Posterior cingulate gyrus (tissue), 11 donors: Measurements from ENCODE around the gene ADPRM.

Experiments
- DNase-seq, 10 donors: peaks; one replicate each; pipeline versions ENCODE4 v3.0.0 to v3.0.0-alpha.2; 2020 to 2021; ENCODE audit warnings: mixed read lengths in 3 of 10
- intact Hi-C: fragments of 100-400 bp; cut with DNase I; formaldehyde crosslinking; loops from one replicate; pipeline ENCODE4 v1.15.1; 2023

ADPRM gene

DNA sequence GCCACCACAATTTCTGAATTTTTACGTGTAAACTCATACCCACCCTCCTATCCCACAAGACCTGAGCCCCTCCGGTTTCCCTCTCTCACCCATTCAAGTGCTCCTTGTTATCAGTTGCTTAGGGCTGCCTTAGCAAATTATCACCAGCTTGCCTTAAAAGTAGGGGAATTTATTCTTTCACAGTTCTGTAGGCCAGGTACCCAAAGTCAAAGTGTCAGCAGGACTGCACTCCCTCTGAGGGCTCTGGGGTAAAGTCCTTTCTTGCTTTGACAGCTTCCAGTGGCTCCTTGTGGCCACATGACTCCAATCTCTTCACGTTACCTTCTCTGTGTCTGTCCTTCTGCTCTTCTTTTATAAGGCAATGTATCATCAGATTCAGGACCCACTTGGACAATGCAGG is 40.3 kb downstream of the ADPRM start:
- intact Hi-C loops, result loop anchor here (2.0 to 10.0 kb wide), 2 partner anchors 107 to 407 kb away; no protein-coding TSS in a partner anchor
- DNase-seq, result peak in 1 of 10 donors; percentile 6

DNA sequence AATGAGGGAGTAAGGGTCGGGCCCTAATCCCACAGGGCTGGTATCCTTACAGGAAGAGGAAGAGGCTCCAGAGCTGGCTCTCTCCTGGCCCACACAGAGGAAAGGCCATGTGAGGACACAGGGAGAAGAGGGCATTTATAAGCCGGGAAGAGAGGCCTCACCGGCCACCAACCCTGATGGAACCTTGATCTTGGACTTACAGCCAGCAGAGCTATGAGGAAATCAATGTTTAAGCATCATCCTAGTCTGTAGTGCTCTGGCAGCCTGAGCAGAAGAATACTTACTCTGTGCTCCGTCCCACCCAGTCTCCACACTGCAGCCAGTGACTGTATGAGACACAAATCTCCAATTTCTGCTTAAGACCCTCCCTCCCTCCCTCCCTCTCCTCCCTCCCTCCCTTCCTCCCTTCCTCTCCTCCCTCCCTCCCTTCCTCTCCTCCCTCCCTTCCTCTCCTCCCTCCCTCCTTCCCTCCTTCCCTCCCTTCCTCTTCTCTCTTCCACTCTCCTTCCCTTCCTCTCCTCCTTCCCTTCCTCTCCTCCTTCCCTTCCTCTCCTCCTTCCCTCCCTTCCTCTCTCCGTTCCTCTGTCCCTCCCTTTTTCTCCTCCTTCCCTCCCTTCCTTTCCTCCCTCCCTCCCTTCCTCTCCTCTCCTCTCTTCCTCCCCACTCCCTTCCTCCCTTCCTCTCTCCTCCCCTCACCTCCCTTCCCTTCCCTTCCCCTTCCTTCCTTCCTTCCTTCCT is 41.3 kb downstream of the ADPRM start:
- DNase-seq, result peak in 1 of 10 donors; percentile 24
- intact Hi-C loops, result loop anchor here (10.0 kb wide), 1 partner anchor 406 kb away; no protein-coding TSS in a partner anchor

DNA sequence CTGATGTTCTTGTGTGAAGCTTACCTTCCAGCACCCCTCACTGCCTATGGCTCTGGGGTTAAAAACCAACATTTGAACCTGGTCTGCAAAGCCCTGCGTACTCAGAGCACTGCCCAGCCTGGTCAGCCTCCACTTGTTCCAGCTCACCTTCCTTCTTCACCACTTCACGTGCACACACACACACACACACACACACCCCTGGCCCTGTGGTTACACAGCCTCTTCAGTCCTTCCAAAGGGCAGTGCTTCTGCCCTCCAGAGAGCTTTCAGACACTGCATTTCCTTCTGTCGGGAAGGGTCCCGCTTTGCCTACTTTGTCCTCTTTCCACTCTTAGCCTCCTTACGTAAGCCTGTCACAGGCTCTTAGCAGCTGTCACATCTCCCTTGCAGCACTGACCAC is 42.0 kb downstream of the ADPRM start:
- intact Hi-C loops, result loop anchor here (10.0 kb wide), 1 partner anchor 405 kb away; no protein-coding TSS in a partner anchor
- DNase-seq, result peak in 1 of 10 donors; percentile 47

DNA sequence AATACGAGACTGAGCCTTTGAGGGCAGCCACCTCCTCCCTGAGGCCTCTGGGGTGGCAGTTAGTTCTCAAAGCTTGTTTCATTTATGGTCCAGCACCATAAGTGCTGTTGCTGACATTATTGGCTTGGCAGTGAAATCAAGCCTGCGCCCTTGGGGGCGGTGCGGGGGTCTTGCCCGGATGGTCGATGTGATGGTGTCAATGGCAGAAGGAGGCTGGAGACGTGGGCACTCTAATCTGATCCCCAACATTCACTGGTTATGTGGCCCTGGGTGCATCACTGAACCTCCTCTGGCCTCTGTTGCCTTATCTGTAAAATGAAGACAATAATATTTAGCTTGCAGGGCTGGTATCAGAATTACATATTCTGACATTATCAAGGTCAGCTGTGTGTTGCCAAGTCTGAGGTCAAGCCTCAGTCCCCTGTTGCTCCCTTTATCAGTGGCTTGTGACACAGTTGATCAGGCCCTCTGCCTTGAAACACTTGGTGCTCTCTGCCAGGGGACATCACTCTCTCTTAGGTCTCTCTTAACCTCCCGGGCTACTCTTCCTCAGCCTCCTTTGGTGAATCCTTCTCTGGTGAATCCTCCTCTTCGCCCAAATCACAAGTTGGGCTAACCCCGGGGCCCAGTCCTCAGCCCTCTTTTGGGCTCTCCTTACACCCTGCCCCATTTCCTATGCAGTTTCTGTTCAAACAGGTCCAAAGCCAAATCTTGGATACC is 44.2 kb downstream of the ADPRM start:
- intact Hi-C loops, result no loop called here
- DNase-seq, result peak in 1 of 10 donors; percentile 6

DNA sequence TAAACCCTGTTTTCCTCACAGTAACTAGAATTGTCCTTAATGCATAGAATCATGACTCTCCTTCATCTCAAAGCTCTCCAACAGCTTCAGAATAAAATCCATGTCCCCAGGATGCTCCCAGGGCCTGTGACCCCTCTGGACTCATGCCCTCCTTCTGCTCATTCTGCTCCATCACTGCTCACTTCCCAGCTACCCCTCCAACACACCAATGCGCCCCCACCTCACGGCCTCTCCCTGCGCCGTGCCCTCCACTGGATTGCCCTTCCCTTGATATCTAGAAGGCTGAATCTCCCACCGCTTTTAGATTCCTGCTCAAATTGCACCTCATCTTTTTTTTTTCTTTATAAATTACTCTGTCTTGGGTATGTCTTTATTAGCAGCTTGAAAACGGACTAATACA is 45.0 kb downstream of the ADPRM start:
- intact Hi-C loops, result no loop called here
- DNase-seq, result no peak

DNA sequence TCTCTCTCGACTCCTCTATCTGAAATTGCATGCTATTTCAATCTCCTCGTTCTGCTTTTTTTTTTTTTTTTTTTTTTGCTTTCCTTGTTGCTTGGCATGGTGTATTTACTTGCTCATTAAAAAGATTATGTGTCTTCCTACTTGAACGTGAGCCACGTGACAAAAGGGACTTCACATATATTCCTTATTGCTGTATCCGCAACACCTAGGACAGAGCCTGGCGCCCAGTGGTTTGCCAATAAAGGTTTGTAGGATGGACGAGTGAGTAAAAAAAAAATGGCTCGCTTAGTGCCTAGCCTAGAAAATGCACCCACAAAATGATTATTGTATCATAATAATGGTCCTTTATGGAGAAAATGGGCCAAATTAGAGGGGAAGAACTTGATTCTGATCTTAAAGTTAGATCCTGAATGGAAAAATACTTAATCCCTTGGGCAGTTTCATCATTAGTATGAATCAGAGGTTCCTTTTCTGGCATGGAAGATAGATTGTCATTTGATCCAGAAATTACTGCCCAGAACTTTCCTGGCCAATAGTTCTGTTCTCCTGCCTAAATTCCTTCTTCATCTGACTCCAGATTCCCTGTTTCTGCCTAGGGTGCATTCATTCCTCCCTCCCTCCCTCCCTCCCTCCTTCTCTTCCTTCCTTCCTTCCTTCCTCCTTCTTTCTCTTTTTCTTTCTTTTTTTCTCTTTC is 46.1 kb downstream of the ADPRM start:
- intact Hi-C loops, result no loop called here
- peak in 1 of 10 donors; percentile 46 for DNase-seq

DNA sequence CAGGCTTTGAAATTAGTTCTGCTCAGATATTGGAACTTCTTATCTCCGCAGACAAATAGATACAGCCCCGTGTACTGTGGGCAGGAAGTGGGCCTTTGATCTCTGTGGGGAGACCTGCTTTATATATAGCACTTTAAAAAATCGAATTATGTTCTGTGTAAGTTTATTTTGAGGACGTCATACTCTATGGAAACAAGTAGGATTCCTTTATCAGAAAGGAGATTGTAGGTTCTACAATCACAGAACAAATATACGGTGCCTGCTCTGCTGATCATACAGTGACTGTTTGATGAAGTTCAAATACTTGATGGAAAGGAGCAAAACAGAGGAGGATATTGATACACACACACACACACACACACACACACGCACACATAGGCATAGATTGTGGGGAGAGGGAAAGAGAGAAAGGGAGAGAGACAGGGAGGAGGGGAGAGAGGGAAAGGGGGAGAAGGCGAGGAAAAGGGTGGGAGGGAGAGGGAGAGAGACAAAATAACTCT is 47.2 kb downstream of the ADPRM start:
- intact Hi-C loops, result no loop called here

DNA sequence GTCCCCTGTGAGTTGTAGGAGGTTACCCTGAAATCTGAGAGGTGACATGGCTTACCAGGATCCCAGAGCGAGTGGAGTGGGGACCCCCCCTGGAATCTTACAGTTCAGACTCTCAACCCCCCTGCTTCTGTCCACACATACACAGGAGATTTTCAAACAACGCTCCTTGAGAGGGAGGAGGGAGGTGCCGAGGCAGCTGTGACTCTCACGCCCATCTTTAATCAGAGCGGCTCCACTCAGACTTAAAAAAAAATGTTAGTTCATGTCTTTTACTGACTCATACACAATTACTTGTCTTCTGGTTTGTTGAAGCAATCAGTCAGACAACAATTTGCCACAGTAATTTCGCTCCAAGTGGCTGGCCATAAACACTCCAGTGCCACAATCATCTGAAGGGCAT is 47.8 kb downstream of the ADPRM start:
- intact Hi-C loops, result no loop called here
- DNase-seq, result peak in 1 of 10 donors; percentile 0

More for the DNA sequence above, 47.2 kb downstream of the ADPRM start:
- peak in 1 of 10 donors; percentile 1 for DNase-seq

DNA sequence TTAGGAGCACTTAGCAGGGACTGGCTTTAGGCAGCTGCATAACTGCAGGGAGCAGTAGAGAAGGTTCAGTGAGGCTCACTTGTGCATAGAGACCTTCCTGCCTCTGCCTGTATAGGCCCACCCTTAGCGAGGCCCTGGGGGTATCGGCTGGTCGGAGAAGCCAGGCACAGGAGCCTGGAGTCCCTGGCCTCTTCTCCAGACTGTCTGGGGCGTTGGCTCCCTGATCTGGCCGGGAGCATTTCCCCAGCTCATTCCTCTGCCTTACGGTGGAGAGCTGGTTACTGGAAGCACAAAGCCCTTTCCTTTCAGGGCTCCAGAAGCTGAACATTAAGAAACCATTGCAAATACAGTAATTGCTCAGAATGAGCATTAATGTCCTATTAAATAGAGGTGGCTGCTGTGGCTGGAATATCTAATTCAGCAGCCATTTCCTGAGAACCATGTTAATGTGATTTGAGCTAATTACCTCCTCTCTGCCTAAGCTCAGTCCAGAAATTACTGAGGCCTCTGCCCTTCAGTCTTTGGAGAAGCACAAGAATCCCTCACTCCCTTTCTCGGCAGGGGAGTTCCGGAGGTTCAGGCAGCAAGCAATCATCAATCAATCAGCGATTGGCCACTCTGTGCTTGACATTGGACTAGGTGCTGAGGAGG is 51.3 kb downstream of the ADPRM start:
- DNase-seq, result peak in 1 of 10 donors; percentile 62
- intact Hi-C loops, result no loop called here

DNA sequence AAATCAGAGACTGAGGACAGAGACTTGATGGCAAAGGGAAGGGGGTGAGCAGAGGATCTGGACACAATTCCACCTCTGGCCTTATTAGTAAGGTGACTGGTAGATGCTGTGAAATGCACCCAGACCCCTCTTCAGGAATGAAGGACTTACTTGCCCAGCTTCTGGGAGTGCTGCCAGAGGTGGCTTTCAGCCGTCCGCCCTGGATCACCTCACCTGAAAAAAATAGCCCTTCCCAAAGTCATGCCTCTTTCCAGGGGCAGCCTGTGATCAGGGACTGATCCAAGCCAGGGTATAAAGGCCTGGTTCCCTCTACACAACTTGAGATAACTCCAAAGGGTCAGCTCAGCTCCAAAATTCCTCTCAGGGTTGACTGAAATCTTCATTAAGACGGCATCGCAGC is 52.8 kb downstream of the ADPRM start:
- DNase-seq, result no peak
- intact Hi-C loops, result no loop called here

DNA sequence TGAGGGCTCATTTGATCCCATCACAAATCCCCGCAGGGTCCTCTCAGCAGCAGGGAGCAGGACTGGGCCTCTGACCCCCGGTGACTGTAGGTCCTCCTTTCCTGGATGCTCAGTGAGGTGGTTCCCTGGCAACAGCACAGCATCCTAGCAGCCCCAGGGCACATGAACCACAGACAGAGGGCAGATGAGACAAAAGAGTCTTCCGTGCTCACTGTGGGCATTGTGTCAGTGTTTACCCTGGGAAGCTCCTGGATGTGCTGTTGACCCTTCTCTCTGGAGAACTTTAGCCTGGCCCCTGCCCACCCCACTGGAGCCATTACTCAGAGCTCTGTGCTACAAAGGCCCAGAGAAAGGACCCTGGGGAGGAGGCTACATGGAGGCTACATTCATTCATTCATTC is 54.2 kb downstream of the ADPRM start:
- no peak for DNase-seq
- intact Hi-C loops, result no loop called here

DNA sequence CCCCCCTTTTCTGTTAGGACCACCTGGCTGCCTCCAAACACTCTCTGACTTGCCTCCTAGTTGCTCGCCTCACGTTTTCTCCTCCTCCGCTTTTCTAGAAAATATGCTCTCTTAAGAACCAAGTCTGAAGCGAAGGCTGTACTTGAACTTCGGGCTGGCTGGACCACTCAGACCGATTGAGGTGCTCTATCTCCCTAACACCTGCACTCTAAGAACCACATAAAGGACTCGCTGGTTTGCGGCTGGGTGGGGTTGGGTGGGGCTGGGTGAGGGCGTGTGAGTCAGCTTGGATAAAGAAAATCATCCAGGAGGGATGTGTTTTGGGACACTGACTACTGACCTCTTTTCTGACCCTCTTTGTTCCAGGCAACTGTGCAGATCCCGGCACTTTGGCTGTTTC is 55.3 kb downstream of the ADPRM start:
- intact Hi-C loops, result no loop called here
- peak in 1 of 10 donors; percentile 7 for DNase-seq

DNA sequence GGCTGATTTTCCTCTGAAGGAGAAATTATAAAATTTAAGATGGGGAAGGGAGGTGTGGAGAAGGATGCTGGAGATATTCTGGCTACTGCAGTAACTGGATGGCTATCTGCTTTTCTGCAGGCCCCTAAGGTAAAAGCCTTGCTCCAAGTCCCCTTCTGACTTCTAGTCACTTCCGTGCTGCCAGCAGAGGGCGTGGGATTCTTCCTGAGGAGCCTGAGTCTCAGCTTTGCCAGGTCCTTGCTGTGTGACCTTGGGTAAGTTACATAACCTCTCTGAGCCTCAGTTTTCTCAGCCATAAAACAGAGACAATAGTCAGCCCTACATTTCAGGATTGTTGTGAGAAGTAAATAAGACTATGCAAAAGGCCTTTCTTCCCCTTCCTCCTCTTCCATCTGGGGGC is 56.7 kb downstream of the ADPRM start:
- intact Hi-C loops, result no loop called here
- peak in 2 of 10 donors; percentile 22 to 78 for DNase-seq

DNA sequence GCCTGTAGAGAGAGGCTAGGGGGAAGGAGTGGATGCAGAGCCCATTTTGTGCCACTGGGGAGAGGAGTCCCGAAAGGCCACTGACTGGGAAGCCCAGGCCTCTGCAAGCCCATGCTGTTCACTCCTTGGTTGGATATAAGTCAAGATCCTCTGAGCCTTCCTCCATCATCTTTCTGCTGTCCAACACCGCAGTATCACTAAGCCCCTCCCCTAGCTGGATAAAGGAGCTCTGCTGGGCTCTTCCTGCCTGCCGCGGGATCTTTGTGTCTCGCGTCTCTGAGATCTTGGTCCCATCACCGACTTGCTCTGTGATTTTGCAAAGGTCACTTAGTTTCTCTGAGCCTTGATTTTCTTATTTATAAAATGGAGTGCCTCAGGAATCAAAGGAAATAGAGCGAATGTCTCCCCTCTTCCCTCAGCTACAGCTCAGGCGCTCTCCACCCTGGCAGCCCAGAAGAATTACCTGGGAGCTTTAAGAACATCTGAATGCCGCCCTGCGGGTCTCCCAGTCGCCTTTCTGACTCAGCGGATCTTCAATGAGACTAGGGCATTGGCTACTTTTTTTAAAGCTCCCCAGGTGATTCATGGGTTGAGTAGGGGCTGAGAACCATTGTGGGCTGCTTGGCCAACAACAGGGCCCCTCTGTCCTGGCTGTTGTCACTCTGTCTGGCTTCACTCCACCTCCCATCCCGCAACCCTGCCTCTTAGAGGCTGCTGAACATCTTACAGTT is 57.6 kb downstream of the ADPRM start:
- intact Hi-C loops, result no loop called here
- DNase-seq, result peak in 1 of 10 donors; percentile 57

DNA sequence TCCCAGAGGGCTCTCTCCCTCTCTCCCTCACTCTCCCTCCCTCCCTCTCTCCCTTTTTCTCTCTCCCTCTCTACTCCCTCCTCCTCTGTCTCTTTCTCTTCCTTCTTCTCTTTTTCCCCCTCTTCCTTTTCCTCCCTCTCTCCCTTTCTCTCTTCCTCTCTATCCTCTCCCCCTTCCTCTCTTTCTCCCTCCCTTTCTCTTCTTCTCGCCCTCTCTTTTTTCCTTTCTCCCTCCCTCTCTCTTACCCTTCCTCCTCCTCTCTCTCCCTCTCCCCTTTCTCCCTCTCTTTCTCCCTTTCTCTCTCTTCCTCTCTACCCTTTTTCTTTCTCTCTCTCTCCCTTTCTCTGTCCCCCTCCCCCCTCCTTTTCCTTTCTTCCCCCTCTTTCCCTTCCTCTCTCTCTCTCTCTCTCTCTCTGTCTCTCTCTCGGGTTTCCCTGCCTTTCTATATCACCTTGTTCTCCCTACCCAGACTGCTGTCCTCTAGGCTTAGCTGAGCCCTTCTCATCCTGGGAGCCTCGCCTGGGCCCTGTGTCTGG is 58.3 kb downstream of the ADPRM start:
- intact Hi-C loops, result no loop called here
- DNase-seq, result no peak

DNA sequence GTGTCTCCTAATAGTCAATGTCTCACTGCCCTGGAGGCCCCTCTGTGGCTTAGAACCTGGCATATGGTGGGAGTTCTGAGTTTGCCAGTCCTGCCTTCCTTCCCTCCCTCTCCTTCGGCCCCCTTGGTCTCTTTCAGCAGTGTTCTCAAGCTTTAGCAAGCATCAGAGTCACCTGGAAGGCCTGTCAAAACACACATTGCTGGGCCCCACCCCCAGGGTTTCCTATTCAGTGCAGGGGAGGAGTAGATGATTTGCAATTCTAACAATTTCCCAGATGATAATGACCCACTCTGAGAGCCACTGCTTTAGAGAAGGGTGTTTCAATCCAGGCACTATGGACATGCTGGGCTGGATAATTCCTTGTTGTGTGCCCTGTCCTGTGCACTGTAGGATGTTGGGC is 58.8 kb downstream of the ADPRM start:
- intact Hi-C loops, result no loop called here
- DNase-seq, result peak in 1 of 10 donors; percentile 30

DNA sequence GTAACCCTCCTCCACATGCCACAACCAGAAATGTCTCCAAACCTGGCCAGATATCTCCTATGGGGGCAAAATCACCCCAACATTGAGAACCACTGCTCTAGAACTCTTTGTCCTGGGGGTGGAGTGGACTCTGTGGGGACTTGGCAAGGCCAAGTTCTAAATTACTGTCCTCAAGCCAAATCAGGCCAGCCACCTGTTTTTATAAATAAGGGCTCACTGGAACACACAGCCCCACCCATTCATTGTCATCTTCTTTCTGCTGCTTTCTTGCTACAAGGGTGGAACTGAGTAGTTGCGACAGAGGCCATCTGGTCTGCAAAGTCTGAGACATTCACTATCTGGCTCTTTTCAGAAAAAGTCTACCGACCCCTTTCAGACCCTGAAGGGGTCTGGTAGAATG is 59.2 kb downstream of the ADPRM start:
- intact Hi-C loops, result no loop called here
- no peak for DNase-seq

DNA sequence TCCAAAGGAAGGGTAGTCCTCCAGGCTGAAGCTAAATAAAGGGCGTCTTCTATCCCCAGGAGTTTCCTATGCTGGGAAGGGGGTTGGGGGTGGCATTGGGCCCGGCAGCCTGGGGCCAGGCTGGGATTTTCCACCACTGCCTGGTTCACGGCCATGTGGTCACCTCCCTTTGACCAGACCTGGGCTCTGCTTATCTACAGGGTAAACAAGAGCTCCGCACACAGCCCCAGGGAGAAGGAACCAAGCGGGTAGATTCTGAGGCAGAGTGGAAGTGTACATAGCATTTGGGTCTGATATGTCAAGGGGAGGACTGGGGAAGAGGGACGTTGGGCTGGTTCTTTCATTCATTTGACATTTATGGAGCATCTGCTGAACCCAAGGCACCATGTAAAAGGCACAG is 59.7 kb downstream of the ADPRM start:
- DNase-seq, result peak in 1 of 10 donors; percentile 55
- intact Hi-C loops, result no loop called here

DNA sequence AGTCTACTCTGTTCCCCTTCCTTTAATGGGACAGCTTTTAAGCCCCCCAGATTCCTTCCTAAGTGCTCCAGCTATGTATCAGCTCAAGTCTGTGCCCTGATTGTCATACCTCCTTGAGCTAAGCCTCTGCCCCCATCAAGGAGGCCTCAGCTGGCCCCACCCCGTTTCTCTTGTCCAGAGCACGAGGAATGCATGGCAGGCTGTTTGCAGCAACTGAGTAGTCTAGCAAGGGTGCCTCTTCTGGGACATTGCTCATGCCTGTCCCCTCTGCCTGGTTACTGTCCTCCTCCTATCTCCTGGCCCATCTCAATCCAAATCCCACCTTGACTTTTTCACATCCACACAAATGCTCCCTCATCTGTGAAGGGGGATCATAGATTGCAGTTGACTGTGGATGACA is 60.3 kb downstream of the ADPRM start:
- DNase-seq, result peak in 1 of 10 donors; percentile 40
- intact Hi-C loops, result no loop called here
